NCI-H2196 treated with DMSO at 0.1 percent for 48 hours (cell line): ENCODE data around the gene LMOD2.

Experiments used
- DNase-seq: peaks from one replicate; lab custom pipeline; 2025; ENCODE audit not compliant: unreplicated experiment; lab: John Stamatoyannopoulos, UW

LMOD2 gene

DNA sequence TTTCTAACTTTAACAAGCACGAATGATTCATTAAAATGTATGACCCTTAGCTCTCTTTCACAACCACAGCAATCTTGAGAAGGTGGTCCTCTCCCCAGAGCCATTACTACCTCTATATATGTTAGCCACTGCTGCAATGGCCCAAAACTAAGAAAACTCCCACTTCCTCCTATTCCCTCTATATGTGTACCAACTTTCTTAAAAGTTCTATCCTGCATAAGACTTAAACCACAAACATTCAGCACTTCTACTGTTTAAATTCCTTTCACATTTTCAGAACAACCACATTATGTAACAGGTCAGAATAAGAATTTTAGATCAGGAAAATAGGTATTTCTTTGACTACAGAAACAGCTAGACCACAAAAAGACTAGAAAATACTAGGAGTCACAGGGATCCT is 57.0 kb downstream of the LMOD2 start:
- DNase-seq, result no peak
